HG03354 (cell line): Measurements from ENCODE around the gene TWNK.
"Not testable (repeated sequence)": the region's sequence is repeated elsewhere in the genome, so short reads cannot be mapped to it uniquely, and the experiment has no call there.

ENCODE experiments used
- ATAC-seq: cut with Tn5 transposase; IDR thresholded peaks from one replicate; pipeline ENCODE4 v1.9.1; 2021; ENCODE audit warnings: mild to moderate bottlenecking; ENCODE audit not compliant: unreplicated experiment, poor library complexity, severe bottlenecking

TWNK gene

GRCh38 chr10:101022967-101023705, 35.8 kb downstream of the TWNK start:
- no peak for ATAC-seq

- ATAC-seq = no peak
Measured at GRCh38 chr10:101027106-101027720, 39.9 kb downstream of the TWNK start.

GRCh38 chr10:101028446-101029337, 41.3 kb downstream of the TWNK start:
- ATAC-seq = no peak

- no peak for ATAC-seq
Measured at GRCh38 chr10:101029520-101030295, 42.4 kb downstream of the TWNK start.

GRCh38 chr10:101030496-101031127, 43.3 kb downstream of the TWNK start:
- no peak for ATAC-seq

- peak; percentile 91 for ATAC-seq
Measured at GRCh38 chr10:101031128-101031795, 43.9 kb downstream of the TWNK start, which contains the start of the genes PDZD7 and SFXN3. TSS of gene PDZD7 (minus strand) at chr10:101031129. CDS start at chr10:101030219, 910 bp downstream. TSS of gene SFXN3 (plus strand) at chr10:101031234. CDS start at chr10:101034695, 3,461 bp downstream.

- peak; percentile 41 for ATAC-seq
Measured at GRCh38 chr10:101031796-101032636, 44.7 kb downstream of the TWNK start.

- peak; percentile 17 for ATAC-seq
Measured at GRCh38 chr10:101032637-101033224, 45.4 kb downstream of the TWNK start.

GRCh38 chr10:101033276-101033675, 45.9 kb downstream of the TWNK start:
- no peak for ATAC-seq

GRCh38 chr10:101034404-101034803, 47.1 kb downstream of the TWNK start:
- ATAC-seq = not testable (repeated sequence)

GRCh38 chr10:101035314-101035713, 48.0 kb downstream of the TWNK start:
- no peak for ATAC-seq

- no peak for ATAC-seq
Measured at GRCh38 chr10:101035916-101036702, 48.8 kb downstream of the TWNK start.

- ATAC-seq = no peak
Measured at GRCh38 chr10:101036726-101037125, 49.4 kb downstream of the TWNK start.

- ATAC-seq = no peak
Measured at GRCh38 chr10:101038484-101038883, 51.1 kb downstream of the TWNK start.

- ATAC-seq = no peak
Measured at GRCh38 chr10:101040061-101040460, 52.7 kb downstream of the TWNK start.

GRCh38 chr10:101040851-101041250, 53.5 kb downstream of the TWNK start:
- ATAC-seq = no peak
